Measurements from ENCODE around the gene CTDSP1. TPM values are rescaled to one million over a fixed set of nuclear protein-coding genes. Genes with fewer than 3 reads are reported as not detected.

Gene CTDSP1, protein sequence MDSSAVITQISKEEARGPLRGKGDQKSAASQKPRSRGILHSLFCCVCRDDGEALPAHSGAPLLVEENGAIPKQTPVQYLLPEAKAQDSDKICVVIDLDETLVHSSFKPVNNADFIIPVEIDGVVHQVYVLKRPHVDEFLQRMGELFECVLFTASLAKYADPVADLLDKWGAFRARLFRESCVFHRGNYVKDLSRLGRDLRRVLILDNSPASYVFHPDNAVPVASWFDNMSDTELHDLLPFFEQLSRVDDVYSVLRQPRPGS
- total RNA-seq, result 59.7 TPM

- Histone ChIP-seq H3K9me3 (ENCODE audit: low read depth, low read length) (no peaks in the 10 kb centered on the region), H3K4me3 (ENCODE audit: low read length) (peak within 1 kb of the TSS; percentile 85), H3K27me3 (ENCODE audit: insufficient read depth, low read length) (no peaks in the 10 kb centered on the region), H3K4me1 (ENCODE audit: insufficient read depth, low read length) (peaks cover 80% of the 10 kb centered on the region)
Measured at GRCh38 chr2:218399391-218400166, at the start of gene CTDSP1. Gene CTDSP1 (plus strand): TSS chr2:218399868. CDS start chr2:218400091, 223 bp downstream.

DNA sequence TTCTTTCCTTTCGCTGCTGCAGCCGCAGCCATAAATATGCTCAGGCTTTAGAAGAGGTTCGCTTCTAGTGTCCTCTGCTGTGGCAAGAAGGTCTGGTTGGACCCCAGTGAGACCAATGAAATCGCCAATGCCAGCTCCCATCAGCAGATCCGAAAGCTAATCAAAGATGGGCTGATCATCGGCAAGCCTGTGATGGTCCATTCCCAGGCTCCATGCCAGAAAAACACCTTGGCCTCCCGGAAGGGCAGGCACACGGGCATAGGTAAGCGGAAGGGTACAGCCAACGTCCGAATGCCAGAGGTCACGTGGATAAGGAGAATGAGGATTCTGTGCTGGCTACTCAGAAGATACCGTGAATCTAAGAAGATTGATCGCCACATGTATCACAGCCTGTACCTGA lies 45.6 kb upstream of the CTDSP1 start:
- H3K27me3 ChIP-seq (ENCODE audit: insufficient read depth, low read length), result no peaks in the 10 kb centered on the region
- peaks cover 12% of the 10 kb centered on the region for H3K9me3 ChIP-seq (ENCODE audit: low read depth, low read length)
- peaks cover 10% of the 10 kb centered on the region for H3K4me1 ChIP-seq (ENCODE audit: insufficient read depth, low read length)
- no peak overlapping the region for H3K4me3 ChIP-seq (ENCODE audit: low read length)

DNA sequence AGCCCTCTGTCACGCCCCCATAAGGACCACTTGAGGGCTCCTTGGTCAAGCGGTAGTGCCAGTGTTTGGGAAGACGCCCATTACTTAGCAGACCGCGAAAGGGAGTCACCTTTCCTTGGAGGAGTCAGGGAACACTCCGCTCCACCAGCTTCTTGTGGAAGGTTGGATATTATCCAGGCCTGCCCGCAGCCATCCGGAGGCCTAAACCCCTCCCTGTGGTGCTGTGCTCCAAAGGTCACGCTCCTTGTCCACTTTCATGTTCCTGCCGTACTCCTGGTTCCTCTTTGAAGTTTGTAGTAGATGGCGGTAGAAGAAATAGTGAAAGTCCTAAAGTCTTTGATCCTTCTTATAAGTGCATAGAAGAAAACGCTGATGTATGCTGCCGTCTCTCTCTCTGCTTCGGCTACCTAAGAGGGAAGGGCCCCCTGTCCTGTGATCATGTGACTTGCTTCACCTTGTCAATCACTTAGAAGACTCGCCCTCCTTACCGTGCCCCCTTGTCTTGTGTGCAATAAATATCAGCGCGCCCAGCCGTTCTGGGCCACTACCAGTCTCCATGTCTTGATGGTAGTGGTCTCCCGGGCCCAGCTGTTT lies 44.7 kb upstream of the CTDSP1 start:
- H3K27me3 ChIP-seq (ENCODE audit: insufficient read depth, low read length), result no peaks in the 10 kb centered on the region
- H3K9me3 ChIP-seq (ENCODE audit: low read depth, low read length), result peaks cover 12% of the 10 kb centered on the region
- H3K4me3 ChIP-seq (ENCODE audit: low read length), result no peak overlapping the region

GRCh38 chr2:218357236-218358177 lies 42.2 kb upstream of the CTDSP1 start:
- peaks cover 43% of the 10 kb centered on the region for H3K4me1 ChIP-seq (ENCODE audit: insufficient read depth, low read length)
- H3K4me3 ChIP-seq (ENCODE audit: low read length), result no peak overlapping the region
- no peaks in the 10 kb centered on the region for H3K27me3 ChIP-seq (ENCODE audit: insufficient read depth, low read length)
- no peaks in the 10 kb centered on the region for H3K9me3 ChIP-seq (ENCODE audit: low read depth, low read length)

More for the DNA sequence above, 44.7 kb upstream of the CTDSP1 start:
- H3K4me1 ChIP-seq (ENCODE audit: insufficient read depth, low read length), result peaks cover 18% of the 10 kb centered on the region

DNA sequence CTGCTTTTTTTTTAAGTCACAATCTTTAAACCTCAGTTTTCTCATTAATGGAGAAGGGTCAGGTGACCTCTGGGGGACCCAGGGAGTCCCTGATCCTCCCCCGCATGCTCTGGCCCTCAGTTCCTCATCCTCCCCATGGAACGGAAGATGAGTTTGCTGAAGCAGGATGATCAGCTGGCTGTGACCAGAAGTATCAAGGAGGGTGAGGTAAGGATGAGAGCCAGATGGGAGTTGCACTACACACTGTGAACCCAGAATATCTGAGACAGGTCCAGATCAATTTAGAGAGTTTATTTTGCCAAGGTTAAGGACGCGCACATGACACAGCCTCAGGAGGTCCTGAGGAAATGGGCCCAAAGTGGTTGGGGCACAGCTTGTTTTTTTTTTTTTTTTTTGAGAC lies 39.2 kb upstream of the CTDSP1 start:
- H3K27me3 ChIP-seq (ENCODE audit: insufficient read depth, low read length), result no peaks in the 10 kb centered on the region
- H3K4me1 ChIP-seq (ENCODE audit: insufficient read depth, low read length), result peaks cover 68% of the 10 kb centered on the region
- no peaks in the 10 kb centered on the region for H3K9me3 ChIP-seq (ENCODE audit: low read depth, low read length)
- no peak overlapping the region for H3K4me3 ChIP-seq (ENCODE audit: low read length)

DNA sequence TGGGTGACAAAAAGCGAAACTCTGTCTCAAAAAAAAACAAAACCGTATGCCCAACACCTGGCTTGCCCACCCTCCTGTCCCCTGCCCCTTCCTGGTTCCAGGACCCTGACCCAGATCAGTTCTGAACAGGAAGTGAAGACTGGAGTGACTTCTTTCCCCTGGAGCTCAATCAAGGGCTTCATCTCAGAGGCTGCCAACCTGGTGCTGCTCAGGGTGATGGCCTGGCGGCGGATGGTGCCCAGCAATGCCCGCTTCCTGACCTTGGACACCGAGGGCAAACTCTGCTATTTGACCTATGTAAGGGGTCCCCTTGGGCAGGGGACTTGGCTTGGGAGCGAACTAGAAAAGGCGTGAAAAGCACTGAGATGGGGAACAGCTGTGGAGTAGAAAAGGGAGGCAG lies 37.1 kb upstream of the CTDSP1 start:
- Histone ChIP-seq H3K9me3 (ENCODE audit: low read depth, low read length) (no peaks in the 10 kb centered on the region), H3K27me3 (ENCODE audit: insufficient read depth, low read length) (no peaks in the 10 kb centered on the region), H3K4me3 (ENCODE audit: low read length) (no peak overlapping the region), H3K4me1 (ENCODE audit: insufficient read depth, low read length) (peaks cover 79% of the 10 kb centered on the region)

DNA sequence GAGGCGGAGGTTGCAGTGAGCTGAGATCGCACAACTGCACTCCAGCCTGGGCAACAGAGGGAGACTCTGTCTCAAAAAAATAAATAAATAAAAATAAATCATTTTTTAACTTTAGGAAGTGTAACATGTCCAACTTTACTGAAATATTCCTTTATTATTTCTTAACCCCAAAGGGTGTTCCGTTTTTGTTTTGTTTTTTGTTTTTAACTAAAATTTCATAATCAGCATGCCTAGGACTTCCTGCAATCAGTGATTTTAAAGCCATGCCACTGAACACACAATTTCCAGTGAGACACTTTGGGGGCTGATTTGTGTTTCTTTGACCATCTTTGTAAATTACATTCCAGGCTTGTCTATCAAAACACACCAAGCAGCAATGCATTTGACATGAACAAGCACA lies 35.9 kb upstream of the CTDSP1 start:
- Histone ChIP-seq H3K4me1 (ENCODE audit: insufficient read depth, low read length) (peaks cover 88% of the 10 kb centered on the region), H3K4me3 (ENCODE audit: low read length) (no peak overlapping the region), H3K9me3 (ENCODE audit: low read depth, low read length) (no peaks in the 10 kb centered on the region), H3K27me3 (ENCODE audit: insufficient read depth, low read length) (no peaks in the 10 kb centered on the region)

DNA sequence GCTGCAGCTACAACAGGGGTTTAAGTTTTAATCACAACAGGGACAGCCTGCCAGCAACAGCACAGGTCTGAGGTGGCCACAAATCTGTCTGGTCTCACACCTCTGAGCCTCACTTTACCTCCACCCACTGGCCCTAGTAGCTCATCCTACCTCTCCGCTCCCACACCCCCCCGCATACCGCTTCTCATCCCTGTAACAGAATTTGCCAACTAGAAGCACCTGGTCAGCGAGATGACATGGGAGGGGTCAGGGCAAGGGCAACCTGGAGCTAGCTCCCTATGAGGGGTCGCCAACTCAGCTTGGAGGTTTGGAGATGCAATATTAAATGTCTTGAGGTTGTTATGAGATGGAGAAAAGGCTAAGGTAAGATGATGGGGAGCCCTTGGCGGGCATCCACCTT lies 35.5 kb upstream of the CTDSP1 start:
- Histone ChIP-seq H3K9me3 (ENCODE audit: low read depth, low read length) (no peaks in the 10 kb centered on the region), H3K27me3 (ENCODE audit: insufficient read depth, low read length) (no peaks in the 10 kb centered on the region), H3K4me1 (ENCODE audit: insufficient read depth, low read length) (peaks cover 92% of the 10 kb centered on the region), H3K4me3 (ENCODE audit: low read length) (no peak overlapping the region)

DNA sequence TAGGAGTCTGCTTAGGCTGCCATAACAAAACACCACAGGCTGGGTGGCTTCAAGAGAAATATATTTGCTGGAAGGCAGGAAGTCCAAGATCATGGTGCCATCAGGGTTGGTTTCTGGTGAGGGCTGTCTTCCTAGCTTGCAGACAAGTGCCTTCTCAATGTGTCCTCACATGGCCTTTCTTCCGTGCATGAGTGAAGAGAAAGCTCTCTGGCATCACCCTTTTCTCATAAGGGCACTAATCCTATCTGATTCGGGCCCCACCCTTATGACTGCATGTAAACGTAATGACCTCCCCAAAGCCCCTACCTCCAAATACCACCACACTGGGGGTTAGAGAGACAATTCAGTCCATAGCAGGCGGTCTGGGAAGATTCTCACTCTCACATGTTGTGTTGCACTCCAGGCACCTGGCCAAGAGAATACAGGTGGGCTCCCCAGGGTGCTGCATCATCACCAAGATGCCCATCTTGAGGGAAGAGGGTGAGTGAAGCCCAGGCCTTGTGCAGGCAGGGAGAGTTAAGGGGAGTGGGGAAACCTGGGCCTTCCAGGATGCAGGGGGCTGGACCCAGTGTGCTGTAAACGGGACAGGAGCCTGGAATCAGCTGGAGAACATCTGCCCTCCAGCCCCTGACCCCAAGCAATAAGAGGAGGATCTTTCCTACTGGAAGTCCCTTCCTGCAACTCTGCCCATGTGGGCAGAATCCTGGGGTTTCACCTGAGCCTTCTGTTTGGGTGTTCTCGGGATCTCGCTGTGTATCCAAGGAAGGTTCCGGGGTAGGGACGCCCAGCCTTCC lies 32.9 kb upstream of the CTDSP1 start:
- no peaks in the 10 kb centered on the region for H3K9me3 ChIP-seq (ENCODE audit: low read depth, low read length)
- no peaks in the 10 kb centered on the region for H3K27me3 ChIP-seq (ENCODE audit: insufficient read depth, low read length)
- H3K4me3 ChIP-seq (ENCODE audit: low read length), result peak overlapping the region; percentile 49
- H3K4me1 ChIP-seq (ENCODE audit: insufficient read depth, low read length), result peaks cover 93% of the 10 kb centered on the region

DNA sequence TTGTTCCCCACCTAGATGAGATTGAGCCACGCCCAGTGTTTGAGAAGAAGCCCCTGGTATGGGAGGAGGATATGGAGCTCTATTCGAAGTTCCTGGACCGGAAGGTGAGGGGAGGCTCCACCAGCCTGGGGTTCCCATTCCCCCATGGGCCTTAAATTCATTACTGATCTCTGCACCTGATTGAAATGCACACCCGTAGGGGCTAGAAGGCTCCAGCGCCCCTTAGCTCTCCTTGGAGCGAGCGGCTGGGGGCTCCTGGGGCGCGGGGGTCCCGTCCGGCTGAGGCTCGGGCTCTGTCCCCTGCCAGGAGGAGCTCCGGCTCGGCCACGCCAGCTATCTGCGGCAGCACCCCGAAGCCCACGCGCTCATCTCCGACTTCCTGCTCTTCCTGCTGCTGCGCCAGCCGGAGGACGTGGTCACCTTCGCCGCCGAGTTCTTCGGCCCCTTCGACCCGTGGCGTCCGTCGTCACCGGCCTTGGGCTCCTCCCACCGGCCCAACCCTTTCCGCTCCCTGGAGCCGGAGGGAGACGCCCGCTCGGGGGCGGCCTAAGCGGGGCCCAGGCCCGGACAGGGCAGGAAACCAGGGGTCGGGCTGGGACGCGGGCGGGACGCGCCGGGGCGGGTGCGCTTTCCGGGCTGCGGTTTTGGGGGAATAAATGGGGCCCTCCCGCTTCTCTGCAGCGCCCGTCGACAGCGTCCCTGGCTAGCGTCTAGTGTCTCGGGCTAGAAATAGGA lies 32.1 kb upstream of the CTDSP1 start:
- Histone ChIP-seq H3K4me3 (ENCODE audit: low read length) (peak overlapping the region; percentile 49), H3K27me3 (ENCODE audit: insufficient read depth, low read length) (no peaks in the 10 kb centered on the region), H3K4me1 (ENCODE audit: insufficient read depth, low read length) (peaks cover 92% of the 10 kb centered on the region)

DNA sequence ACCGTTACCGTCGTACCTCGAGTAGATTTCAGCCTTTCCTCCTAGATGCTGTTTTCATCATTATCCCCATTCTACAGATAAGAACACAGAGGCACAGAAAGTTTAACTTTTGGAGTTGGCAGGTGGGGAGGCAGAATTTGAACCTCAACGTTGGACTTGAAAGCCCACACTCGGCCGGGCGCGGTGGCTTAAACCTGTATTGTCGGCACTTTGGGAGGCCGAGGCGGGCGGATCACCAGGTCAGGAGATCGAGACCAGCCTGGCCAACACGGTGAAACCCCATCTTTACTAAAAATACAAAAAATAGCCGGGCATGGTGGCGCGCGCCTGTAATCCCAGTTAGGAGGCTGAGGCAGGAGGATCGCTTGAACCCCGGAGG lies 31.5 kb upstream of the CTDSP1 start:
- no peaks in the 10 kb centered on the region for H3K9me3 ChIP-seq (ENCODE audit: low read depth, low read length)
- H3K4me1 ChIP-seq (ENCODE audit: insufficient read depth, low read length), result peaks cover 90% of the 10 kb centered on the region
- no peaks in the 10 kb centered on the region for H3K27me3 ChIP-seq (ENCODE audit: insufficient read depth, low read length)
- H3K4me3 ChIP-seq (ENCODE audit: low read length), result peak overlapping the region; percentile 49

More for the DNA sequence above, 32.1 kb upstream of the CTDSP1 start:
- H3K9me3 ChIP-seq (ENCODE audit: low read depth, low read length), result no peaks in the 10 kb centered on the region

GRCh38 chr2:218368621-218369153 lies 31.0 kb upstream of the CTDSP1 start:
- peak overlapping the region; percentile 49 for H3K4me3 ChIP-seq (ENCODE audit: low read length)
- H3K9me3 ChIP-seq (ENCODE audit: low read depth, low read length), result no peaks in the 10 kb centered on the region
- H3K4me1 ChIP-seq (ENCODE audit: insufficient read depth, low read length), result peaks cover 86% of the 10 kb centered on the region
- no peaks in the 10 kb centered on the region for H3K27me3 ChIP-seq (ENCODE audit: insufficient read depth, low read length)

- Histone ChIP-seq H3K4me3 (ENCODE audit: low read length) (no peak overlapping the region), H3K27me3 (ENCODE audit: insufficient read depth, low read length) (no peaks in the 10 kb centered on the region), H3K4me1 (ENCODE audit: insufficient read depth, low read length) (peaks cover 79% of the 10 kb centered on the region), H3K9me3 (ENCODE audit: low read depth, low read length) (no peaks in the 10 kb centered on the region)
Measured at GRCh38 chr2:218369330-218369729, 30.3 kb upstream of the CTDSP1 start.
